Measurements from ENCODE around the gene LRRC70.
"Not testable (repeated sequence)": the region's sequence is repeated elsewhere in the genome, so short reads cannot be mapped to it uniquely, and the experiment has no call there.

The LRRC70 gene, protein sequence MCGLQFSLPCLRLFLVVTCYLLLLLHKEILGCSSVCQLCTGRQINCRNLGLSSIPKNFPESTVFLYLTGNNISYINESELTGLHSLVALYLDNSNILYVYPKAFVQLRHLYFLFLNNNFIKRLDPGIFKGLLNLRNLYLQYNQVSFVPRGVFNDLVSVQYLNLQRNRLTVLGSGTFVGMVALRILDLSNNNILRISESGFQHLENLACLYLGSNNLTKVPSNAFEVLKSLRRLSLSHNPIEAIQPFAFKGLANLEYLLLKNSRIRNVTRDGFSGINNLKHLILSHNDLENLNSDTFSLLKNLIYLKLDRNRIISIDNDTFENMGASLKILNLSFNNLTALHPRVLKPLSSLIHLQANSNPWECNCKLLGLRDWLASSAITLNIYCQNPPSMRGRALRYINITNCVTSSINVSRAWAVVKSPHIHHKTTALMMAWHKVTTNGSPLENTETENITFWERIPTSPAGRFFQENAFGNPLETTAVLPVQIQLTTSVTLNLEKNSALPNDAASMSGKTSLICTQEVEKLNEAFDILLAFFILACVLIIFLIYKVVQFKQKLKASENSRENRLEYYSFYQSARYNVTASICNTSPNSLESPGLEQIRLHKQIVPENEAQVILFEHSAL

DNA sequence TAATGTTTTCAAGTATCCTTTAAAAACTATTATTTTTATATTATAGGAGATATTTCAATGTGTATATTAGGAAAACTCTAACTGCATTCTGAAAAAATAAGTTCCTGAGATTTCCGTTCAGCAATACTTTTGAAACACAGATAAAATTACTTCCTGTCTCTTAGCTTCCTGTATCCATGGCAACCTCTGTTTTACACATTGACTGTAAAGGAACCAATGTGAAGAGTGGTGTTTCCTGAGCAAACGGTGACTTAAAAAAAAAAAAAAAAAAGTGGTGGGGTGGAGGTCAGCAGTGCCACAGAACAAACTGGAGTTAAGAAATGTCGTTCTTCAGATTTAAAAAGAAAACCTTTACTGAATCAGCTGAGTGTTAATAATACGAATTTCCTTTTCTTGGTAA is at the start of gene LRRC70:
Gene LRRC70, plus strand, starts transcription at position 280 of the 400 bp plus-strand sequence. CDS start 620 bp downstream, outside the sequence.
- no peak for DNase-seq

DNA sequence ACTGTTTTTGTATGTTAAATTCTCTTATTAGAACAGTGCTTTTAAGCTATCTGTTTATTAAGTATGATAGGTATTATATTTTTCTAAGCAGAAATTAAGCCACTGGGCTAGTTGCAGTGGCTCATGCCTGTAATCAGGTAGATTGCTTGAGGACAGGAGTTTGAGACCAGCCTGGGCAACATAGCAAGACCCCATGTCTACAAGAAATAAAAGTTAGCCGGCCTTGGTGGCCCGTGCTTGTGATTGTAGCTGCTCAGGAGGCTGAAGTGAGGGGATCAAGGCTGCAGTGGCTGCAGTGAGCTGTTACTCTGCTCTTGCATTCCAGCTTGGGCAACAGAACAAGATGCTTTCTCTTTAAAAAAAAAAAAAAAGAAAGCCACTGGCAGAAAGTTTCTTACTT is 45.0 kb upstream of the LRRC70 start:
- DNase-seq, result no peak

DNA sequence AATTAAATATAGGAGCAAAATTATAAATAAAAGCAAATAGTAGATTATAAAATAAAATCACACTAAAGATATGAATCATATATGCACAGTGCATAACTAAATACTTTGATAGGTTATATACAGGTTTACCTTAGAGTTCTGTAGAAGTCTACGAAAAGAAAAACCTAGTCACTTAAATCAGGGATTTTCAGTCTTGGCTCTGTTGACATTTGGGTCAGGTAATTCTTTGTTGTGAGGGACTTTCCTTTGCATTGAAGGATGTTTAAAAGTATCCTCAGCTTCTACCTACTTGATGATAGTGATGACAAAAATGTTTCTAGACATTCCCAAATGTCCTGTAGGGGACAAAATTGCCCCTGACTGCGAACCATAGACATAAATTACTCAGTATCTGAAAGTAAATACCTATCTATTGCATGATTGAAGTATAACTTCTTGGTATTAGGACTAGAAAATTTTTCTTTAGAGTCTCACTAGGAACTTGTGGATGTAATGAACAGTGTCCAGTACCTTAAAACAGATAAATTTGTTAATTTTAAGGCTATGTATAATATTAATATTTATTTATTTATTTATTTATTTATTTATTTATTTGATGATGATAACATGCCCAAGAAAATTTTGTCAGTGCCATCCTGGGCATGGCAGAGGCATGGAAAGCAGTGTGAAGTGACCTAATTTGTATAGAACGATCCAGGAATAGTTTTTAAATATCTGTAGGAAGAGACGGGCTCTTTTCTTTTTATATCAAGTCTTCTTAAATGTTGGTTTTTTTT is 44.0 kb upstream of the LRRC70 start:
- DNase-seq, result no peak

DNA sequence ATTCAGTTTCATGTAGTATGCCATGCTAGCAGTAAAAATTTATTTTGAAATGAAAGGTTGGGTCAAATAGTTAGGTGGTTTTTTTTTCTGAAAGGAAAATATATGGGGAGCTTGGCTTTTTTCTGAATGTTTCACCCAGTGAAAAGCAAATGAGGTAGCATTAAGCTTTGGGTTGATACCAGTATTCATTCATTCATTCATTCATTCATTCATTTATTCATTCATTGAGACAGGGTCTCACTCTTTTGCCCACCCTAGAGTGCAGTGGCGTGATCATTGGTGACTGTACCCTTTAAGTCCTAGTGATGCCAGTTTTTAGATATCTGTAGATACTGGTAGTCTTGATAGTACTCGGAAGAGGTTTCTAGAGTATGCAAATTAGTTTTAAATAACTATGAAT is 42.4 kb upstream of the LRRC70 start:
- no peak for DNase-seq

DNA sequence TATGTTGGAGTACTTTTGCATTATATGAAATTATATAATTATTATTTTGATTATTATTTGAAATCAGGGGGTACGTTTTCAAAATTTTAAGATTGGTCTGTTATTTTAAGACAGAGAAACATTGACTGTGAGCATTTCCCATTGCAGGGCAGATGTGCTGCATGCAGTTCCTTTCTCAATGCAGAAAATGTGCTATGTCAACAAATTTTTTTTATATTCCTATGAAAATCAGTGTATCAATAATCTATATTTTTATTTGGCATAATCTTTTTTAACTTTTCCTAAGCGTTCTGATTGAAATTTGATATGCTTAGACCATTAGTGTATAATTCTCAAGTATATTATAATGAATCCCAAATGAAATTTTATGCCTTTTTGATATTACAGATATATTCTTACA is 41.8 kb upstream of the LRRC70 start:
- DNase-seq, result no peak

DNA sequence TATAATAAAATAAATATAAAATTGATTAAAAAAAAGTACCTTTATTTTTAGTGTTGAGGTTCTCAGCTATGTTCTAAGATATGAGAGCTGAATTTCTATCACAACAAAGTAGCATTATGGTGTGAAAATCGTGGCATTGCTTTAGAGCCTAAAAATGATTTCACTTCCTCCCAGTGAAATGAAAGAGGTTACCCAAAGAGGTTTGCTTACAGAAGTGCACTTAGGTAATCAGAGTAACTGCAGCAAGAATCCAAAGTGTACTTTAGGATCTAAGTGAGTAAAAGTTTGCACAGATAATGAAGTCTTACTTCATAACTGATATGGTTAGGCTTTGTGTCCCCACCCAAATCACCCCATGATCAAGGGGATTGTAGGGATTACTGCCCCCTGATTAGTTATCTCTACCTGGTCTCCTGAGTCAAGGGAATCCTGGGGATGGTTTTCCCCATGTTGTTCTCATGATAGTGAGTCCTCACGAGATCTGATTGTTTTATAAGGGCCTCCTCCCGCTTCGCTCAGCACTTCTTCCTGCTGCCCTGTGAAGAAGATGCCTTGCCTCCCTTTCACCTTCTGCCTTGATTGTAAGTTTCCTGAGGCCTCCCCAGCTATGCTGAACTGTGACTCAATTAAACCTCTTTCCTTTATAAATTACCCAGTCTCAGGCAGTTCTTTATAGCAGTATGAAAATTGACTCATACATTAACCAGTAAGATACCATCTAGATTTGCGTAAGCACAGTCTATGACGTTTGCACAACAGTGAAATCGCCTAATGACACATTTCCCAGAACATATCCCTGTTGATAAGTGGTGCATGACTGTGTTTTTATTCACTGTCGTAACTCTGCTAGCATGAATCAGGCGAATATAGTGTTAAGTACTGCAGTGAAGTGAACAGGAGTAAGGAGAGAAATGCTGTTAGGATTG is 40.3 kb upstream of the LRRC70 start:
- DNase-seq, result no peak

DNA sequence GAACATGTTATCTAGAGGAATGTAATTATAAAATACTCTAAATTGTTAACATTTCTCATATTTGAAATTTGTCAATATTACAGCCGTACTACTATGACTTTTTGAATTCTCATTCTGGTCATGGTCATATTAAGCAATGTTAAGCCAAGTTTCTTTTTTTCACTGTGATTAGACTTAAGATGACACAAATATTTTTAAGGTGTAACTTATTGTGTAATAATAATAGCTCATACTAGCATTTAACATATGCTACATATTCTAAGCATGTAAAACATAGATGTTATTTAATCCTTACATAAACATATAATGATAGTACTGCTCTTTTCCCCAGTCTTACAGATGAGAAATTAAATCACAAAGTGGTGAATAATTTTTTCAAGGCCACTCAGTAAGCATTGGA is 35.9 kb upstream of the LRRC70 start:
- no peak for DNase-seq

DNA sequence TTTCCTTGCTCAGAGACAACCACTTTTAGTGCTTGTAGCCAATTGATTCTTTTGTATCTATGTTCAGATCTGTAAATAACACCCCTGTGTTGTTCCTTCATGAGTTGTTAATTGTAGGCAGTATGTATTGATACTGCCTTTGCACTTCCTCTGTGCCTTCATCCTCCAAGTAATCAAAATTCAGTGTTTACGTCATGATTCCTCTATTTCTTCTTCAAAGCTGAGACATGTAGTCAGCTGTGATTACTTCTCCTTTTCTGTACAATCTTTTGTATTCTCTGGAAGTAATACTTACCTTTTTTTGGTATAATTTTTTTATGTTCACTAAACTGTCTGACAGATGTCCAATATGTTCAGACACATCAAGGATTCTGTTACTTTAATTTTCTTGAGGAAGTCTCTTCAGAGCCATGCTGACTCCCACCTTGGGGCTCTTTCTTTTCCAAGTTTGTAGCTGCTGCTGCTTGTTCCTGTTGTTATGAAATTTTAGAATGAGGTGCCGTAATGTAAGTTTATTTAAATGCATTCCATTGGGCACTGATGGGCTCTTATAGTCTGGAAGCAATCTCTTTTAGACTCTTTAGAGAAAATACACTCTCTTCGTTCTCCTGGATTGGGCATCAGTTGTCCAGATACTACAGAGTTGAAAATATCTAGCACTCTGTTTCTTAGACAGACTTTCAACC is 30.5 kb upstream of the LRRC70 start:
- no peak for DNase-seq

DNA sequence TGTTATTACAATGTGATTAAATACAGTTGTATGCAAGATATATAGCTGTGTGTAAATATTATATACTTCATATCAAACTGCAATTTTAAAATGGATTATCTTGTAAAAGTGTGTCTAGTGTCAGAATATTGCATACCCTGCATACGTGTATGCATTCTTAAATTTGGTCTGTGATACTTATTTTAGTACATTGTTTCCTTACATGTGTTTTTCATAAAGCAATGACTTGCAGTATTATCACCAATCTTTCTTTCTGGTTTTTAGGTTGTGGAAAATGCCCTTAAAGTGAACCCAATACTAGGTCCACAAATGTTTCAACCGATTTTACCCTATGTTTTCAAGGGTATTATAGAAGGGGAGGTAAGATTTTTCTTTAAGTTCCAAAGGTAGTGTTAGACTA is 28.5 kb upstream of the LRRC70 start:
- DNase-seq, result no peak

DNA sequence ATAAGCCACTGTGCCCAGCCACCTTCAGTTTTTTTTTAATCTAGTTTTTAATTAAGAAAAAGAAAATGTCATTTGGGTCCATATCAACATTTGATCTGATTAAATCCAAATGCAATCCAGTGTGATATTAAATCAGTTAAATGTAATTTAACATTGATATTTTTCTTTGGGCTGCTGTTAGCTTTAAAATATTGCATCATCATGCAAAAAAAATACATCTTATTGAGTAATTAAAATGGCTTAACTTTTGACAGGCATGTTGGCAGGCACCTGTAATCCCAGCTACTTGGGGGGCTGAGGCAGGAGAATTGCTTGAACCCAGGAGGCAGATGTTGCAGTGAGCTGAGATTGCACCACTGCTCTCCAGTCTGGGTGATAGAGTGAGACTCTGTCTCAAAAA is 22.7 kb upstream of the LRRC70 start:
- DNase-seq, result no peak

DNA sequence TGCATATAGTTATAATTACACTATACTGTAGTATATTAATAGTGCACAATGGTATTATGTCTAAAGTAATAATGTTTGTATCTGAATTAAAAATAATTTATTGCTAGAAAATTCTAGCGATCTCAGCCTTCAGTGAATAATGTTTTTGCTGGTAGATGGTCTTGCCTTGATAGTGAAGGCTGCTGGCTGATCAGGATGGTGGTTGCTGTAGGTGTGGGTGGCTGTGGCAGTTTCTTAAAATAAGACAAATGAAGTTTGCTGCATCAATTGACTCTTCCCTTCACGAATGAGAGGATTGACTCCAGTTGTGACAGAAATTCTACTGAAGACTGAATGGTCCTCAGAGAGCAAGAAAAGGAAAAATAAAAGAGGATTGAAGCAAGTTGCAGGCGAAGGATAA is 19.7 kb upstream of the LRRC70 start:
- no peak for DNase-seq

DNA sequence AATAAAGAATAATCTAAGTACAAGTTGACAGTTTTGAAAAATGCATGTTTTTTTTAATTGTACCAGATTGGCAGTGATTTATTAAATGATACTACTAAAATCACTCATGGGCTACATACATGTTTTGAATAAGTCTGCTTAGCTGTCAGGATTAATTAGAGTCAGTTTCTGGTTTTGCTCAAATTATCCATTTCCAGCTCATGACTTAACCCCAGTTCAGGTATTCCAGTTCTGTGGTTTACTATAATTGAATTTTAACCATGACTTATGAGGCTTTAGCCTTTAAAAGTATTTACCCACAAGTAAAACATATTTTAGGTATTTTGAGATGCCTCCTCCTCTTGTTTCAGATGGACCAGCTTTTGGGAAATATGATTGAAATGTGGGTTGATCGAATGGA is 17.8 kb upstream of the LRRC70 start:
- no peak for DNase-seq

DNA sequence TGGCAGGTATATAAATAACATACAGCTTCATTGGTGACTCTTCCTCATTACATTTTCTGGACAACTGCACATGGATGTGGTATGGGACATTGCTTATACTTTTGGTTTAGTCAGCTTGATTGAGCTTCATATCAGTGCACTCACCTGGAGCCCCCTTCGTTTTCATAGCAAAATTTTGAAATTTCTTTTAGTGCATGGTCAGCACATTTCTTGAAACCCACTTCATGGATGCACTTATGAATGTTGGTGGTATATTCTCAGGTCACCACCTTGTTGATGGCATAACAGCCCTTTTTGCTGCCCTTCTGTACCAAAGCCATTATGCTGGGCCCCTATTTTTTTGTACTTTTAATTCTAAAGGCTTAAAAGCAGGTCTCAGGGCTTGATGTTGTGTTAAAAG is 16.7 kb upstream of the LRRC70 start:
- no peak for DNase-seq

DNA sequence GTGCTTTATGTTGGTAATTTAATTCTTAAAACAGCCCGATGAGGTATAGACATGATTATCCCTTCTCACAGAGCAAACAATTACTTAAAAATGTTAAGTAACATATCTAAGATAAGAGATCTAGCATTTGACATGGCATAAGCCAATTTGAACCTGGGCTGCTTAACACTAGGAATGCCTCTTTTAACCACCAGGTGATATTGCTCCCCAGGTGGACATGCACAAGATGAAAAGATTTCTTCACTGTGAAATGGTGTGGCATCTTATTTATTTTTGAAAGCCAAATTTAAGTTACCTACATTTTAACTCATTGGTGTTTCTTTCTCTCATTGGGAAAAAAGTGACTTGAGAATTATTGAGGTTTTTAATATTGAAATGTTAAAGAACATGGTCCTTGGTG is 15.8 kb upstream of the LRRC70 start:
- no peak for DNase-seq

DNA sequence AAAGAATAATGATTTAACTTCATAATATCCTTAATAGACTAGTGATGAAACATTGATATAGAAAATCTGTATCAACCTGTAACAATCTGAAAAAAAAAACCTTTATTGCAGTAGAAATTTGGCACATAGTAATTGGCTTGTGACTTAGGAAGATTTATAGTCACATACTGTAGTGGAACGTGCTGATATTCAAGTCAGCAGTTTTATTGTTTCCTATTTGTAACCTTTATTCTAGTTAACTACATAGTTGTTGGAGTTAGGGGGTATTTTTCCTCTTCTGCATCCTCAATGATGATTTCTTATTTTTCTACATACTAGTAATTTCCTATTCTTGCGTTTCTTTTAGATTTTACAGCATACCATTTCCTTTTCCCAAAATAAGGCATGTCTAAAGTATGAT is 14.5 kb upstream of the LRRC70 start:
- no peak for DNase-seq

DNA sequence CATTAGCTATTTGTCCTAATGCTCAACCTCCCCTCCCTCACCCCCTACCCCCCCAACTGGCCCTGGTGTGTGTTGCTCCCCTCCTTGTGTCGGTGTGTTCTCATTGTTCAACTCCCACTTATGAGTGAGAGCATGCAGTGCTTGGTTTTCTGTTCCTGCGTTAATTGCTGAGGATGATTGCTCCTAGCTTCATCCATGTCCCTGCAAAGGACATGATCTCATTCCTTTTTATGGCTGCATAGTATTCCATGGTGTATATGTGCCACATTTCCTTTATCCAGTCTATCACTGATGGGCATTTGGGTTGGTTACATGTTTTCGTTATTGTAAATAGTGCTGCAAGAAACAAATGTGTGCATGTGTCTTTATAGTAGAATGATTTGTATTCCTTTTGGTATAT is 12.9 kb upstream of the LRRC70 start:
- DNase-seq, result not testable (repeated sequence)

DNA sequence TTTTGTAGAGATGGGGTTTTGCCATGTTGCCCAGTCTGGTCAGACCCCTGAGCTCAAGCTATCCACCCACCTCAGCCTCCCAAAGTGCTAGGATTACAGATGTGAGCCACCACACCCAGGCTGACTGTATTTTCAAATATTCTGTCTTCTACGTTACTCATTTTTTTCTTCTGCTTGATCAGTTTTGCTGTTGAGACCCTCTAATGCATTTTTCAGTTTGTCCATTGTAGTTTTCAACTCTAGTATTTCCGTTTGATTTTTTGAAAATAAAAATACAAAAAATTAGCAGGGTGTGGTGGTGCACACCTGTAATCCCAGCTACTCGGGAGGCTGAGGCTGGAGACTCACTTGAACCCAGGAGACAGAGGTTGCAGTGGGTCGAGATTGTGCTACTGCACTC is 10.5 kb upstream of the LRRC70 start:
- no peak for DNase-seq

DNA sequence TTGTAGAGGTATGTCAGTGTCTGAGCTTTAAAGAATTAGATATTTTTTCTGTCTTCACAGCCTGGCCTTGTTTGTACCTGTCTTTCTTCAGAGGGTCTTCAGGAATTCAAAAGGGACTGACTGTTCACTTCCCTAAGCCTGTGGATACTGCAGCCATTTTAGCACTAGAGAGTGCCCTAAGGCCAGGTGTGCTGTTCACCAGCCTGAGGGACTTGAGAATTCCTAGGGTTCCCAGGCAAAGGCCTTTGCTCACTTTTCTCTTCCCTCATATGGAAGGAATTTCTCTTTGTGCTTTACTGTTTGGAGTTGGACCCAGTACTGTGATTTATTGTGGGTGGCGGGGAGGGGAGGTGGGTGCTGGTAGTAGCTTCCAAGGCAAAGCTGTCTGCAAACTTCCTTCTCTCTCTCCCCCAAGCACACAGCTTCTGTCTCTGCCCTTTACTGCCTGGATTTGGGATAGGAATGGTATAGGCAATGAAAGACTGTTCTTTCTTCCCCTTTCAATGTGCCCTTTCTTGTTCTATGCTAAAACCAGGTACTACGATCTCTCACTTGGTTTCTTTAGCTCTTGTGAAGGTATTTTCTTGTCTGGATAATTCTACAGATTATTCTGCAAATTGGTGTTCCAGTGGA is 9.7 kb upstream of the LRRC70 start:
- no peak for DNase-seq

DNA sequence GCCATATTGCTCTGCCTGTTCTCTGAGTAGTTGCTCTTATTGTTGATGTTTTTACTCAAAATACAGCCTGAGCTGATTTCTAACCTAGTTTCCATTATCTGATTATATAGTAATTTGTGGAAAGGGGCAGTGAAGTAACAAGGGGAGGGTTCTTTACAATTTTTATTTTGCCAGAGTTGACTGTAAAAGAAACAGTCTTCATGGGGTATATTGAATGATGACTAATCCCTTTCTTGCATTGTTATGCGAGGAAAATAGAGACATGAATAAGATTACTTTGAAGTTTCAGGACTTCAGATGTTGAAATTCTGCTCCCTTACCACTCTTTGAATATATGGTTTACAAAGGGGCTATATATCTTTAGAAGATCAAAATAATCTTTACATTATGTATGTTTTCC is 9.1 kb upstream of the LRRC70 start:
- no peak for DNase-seq

DNA sequence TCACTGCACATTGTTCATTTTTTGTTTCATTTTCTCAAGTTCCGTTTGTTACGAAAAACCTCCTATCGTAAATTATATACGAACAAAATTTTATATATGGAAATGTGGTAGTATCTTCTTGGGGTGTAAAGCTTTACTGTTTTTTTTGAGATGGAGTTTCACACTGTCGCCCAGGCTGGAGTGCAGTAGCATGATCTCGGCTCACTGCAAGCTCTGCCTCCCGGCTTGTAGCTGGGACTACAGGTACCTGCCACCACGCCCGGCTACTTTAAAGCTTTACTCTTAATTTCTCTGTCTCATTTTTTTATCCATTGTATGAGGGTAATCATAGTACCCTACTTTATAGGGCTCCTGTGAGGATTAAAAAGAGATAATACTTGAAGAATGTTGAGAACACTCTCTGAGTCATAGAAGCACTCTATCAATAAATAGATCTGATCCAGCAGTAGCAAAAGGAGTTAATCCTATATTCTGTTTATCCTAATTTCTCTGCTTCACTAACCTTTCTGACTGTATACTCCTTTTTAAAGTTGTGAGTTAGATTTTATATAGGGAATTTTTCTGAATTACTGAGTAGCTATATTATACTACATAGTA is 5.6 kb upstream of the LRRC70 start:
- DNase-seq, result no peak

DNA sequence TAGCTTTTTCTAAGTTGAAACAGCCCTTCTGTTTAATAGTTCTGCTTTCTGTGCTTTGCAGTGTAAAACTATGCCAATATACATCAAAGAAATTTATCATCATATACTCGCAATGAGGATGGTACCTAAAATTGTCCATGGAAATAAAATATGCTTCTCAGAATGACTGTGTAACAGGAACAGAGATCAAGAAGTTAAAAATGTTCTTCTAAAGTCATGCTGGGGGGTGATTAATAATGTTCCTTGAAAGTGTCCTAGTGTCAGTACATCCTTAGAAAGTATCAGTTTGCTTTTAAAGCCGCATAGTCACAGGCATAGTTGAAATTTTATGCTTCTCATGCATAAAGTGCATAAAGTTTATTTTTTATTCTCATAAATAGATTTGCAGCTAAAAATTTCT is 4.0 kb upstream of the LRRC70 start:
- DNase-seq, result no peak

Measured in activated naive CD4-positive, alpha-beta T cell treated with anti-CD3 and anti-CD28 coated beads, Interleukin-2, amount 50 U/mL, for 16 hours (primary cell).